ENCODE results near the gene HSPG2. TPM values are rescaled to one million over a fixed set of nuclear protein-coding genes. Genes with fewer than 3 reads are reported as not detected.

HSPG2 gene
- total and polyA plus RNA-seq, 2 of the 13 experiments (the other 11 are each of a cell fraction or from before 2014, with no cell fraction given), result 9.1 to 13.1 TPM

DNA sequence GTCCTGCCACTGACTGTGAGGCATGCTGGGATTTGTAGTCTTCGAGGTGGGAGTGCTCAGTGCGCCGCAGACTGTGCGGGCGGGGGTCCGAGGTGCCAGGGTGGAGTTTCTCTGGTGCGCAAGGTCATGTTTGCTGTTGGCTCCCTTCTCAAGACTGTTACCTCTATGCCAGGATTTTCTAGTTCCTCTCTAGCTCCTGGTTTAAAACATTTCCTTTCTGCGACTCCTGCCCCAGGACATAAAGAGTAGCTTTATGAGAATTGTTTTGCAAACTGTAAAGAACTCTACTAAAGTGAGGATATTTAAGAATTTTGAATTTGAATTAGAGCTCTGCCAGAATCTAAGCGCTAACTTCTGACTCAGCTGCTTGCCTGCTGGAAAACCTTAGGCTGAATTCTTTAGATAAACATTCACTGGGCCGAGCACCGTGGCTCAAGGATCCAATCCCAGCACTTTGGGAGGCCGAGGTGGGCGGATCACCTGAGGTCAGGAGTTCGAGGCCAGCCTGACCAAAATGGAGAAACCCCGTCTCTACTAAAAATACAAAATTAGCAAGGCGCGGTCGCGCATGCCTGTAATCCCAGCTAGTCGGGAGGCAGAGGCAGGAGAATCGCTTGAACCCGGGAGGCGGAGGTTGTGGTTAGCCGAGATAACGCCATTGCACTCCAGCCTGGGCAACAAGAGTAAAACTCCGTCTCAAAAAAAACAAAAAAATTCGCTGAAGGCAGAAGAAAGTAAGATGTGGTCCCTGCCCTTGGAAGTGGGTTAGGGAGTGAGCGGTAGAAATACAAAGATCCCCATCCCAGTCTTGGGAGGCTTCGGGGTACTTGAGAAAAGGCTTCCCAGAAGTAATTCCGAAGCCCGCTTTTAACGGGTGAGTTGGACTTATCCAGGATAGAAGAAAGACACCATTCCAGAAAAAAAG, 153.2 kb downstream of the HSPG2 start (continued):
- TF ChIP-seq, protein P1, sequence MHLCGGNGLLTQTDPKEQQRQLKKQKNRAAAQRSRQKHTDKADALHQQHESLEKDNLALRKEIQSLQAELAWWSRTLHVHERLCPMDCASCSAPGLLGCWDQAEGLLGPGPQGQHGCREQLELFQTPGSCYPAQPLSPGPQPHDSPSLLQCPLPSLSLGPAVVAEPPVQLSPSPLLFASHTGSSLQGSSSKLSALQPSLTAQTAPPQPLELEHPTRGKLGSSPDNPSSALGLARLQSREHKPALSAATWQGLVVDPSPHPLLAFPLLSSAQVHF (CRISPR knock-in tag; IDR thresholded peaks at IDR 0.05), result no peak
- TF ChIP-seq BHLHE40 (IDR thresholded peaks at IDR 0.05; ENCODE audit: low read length) (no peak), ARNT (IDR thresholded peaks at IDR 0.05) (no peak), SATB2 (CRISPR knock-in tag; IDR thresholded peaks at IDR 0.05) (no peak), ZNF556 (CRISPR knock-in tag; IDR thresholded peaks at IDR 0.05; ENCODE audit: borderline replicate concordance) (no peak), EED (CRISPR knock-in tag; IDR thresholded peaks at IDR 0.05) (no peak), ZNF296 (CRISPR knock-in tag; conservative IDR thresholded peaks at IDR 0.05) (no peak), SMYD3 (CRISPR knock-in tag; IDR thresholded peaks at IDR 0.05) (no peak), ZSCAN29 (CRISPR knock-in tag; conservative IDR thresholded peaks at IDR 0.05) (no peak; the same call in 1 of the 2 replicates), IRF2 (CRISPR knock-in tag; IDR thresholded peaks at IDR 0.05) (peak; percentile 99), ZFAT (CRISPR knock-in tag; conservative IDR thresholded peaks at IDR 0.05) (no peak), ZNF678 (CRISPR knock-in tag; IDR thresholded peaks at IDR 0.05) (no peak), ZNF34 (CRISPR knock-in tag; IDR thresholded peaks at IDR 0.05; ENCODE audit: borderline replicate concordance) (no peak), ATF7-NPFF (CRISPR knock-in tag; IDR thresholded peaks at IDR 0.05; ENCODE audit: low read depth) (no peak), ZNF549 (CRISPR knock-in tag; IDR thresholded peaks at IDR 0.05) (no peak), MAZ (IDR thresholded peaks at IDR 0.05; ENCODE audit: borderline replicate concordance, low read depth, low read length) (peak; percentile 85), MAZ (CRISPR knock-in tag; IDR thresholded peaks at IDR 0.05; ENCODE audit: low read depth) (no peak), RARG (CRISPR knock-in tag; IDR thresholded peaks at IDR 0.05; ENCODE audit: low read depth) (no peak), ZNF768 (CRISPR knock-in tag; IDR thresholded peaks at IDR 0.05) (no peak), ELF3 (CRISPR knock-in tag; IDR thresholded peaks at IDR 0.05) (peak; percentile 4; the same call in 1 of the 2 replicates), ZNF354B (CRISPR knock-in tag; IDR thresholded peaks at IDR 0.05) (no peak)
- TF ChIP-seq, protein P2, sequence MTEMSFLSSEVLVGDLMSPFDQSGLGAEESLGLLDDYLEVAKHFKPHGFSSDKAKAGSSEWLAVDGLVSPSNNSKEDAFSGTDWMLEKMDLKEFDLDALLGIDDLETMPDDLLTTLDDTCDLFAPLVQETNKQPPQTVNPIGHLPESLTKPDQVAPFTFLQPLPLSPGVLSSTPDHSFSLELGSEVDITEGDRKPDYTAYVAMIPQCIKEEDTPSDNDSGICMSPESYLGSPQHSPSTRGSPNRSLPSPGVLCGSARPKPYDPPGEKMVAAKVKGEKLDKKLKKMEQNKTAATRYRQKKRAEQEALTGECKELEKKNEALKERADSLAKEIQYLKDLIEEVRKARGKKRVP (CRISPR knock-in tag; IDR thresholded peaks at IDR 0.05), result peak in 1 of 2 experiments; percentile 30; a peak in 1 of 4 replicates
- TF ChIP-seq, protein P3, sequence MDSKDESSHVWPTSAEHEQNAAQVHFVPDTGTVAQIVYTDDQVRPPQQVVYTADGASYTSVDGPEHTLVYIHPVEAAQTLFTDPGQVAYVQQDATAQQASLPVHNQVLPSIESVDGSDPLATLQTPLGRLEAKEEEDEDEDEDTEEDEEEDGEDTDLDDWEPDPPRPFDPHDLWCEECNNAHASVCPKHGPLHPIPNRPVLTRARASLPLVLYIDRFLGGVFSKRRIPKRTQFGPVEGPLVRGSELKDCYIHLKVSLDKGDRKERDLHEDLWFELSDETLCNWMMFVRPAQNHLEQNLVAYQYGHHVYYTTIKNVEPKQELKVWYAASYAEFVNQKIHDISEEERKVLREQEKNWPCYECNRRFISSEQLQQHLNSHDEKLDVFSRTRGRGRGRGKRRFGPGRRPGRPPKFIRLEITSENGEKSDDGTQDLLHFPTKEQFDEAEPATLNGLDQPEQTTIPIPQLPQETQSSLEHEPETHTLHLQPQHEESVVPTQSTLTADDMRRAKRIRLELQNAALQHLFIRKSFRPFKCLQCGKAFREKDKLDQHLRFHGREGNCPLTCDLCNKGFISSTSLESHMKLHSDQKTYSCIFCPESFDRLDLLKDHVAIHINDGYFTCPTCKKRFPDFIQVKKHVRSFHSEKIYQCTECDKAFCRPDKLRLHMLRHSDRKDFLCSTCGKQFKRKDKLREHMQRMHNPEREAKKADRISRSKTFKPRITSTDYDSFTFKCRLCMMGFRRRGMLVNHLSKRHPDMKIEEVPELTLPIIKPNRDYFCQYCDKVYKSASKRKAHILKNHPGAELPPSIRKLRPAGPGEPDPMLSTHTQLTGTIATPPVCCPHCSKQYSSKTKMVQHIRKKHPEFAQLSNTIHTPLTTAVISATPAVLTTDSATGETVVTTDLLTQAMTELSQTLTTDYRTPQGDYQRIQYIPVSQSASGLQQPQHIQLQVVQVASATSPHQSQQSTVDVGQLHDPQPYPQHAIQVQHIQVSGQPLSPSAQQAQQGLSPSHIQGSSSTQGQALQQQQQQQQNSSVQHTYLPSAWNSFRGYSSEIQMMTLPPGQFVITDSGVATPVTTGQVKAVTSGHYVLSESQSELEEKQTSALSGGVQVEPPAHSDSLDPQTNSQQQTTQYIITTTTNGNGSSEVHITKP (CRISPR knock-in tag; IDR thresholded peaks at IDR 0.05; ENCODE audit: low read depth), result no peak; the same call in 1 of the 2 replicates
- TF ChIP-seq, protein P4, sequence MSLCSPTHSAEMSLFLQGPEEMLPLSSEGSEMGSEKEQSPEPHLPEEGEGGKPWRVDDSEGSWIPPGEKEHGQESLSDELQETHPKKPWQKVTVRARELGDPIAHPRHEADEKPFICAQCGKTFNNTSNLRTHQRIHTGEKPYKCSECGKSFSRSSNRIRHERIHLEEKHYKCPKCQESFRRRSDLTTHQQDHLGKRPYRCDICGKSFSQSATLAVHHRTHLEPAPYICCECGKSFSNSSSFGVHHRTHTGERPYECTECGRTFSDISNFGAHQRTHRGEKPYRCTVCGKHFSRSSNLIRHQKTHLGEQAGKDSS (CRISPR knock-in tag; IDR thresholded peaks at IDR 0.05; ENCODE audit: borderline replicate concordance, low read depth), result no peak
- TF ChIP-seq, protein P5, sequence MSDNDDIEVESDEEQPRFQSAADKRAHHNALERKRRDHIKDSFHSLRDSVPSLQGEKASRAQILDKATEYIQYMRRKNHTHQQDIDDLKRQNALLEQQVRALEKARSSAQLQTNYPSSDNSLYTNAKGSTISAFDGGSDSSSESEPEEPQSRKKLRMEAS (IDR thresholded peaks at IDR 0.05), result no peak
